ENCODE data around the gene RBFA.

- no peak for TF ChIP-seq POLR2AphosphoS5 (IDR thresholded peaks at IDR 0.05)
- TF ChIP-seq CTCF (IDR thresholded peaks at IDR 0.05), result no peak
- TF ChIP-seq POLR2A (IDR thresholded peaks at IDR 0.05), result no peak
These were observed 9.8 kb downstream of the RBFA start for GRCh38 chr18:80044072-80044471.
